Iris pigment epithelial cell (primary cell): ENCODE measurements around the gene C11orf86.
"Not testable (repeated sequence)": the region's sequence is repeated elsewhere in the genome, so short reads cannot be mapped to it uniquely, and the experiment has no call there.

Source experiments
- DNase-seq: peaks from one replicate; pipeline ENCODE4 v3.0.0-alpha.2; 2011; ENCODE audit warnings: low read depth

Gene C11orf86

GRCh38 chr11:66967670-66968425, 7.3 kb upstream of the C11orf86 start:
- DNase-seq: peak; percentile 89

DNA sequence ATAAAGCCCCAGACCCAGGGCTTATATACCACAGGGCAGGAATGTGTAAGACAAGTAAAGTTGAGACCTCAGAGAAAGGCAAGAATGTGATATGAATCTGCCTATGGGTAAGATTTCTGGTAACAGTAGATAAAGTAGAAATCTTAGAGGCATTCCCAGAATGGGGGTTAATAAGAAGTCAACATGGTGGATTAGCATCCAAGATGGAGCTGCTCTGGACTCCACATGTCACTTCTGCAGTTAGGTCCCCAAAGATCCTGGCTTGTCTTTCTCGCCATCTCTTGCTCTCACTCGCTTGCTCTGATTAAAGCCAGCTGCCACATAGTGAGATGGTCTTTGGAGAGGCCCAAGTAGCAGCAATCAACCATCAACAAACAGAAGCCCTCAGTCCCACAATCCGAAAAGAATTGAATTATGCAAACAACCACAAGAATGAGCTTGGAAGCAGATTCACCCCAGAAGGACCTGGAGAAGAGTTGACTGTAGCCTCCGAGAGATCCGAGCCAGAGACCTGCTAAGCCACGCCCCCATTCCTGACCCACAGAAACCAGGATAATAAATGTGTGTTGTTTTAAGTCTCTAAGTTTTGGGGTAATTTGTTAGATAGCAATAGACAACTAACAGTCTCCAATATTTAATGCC, 5.4 kb upstream of the C11orf86 start:
- peak; percentile 96 for DNase-seq

DNA sequence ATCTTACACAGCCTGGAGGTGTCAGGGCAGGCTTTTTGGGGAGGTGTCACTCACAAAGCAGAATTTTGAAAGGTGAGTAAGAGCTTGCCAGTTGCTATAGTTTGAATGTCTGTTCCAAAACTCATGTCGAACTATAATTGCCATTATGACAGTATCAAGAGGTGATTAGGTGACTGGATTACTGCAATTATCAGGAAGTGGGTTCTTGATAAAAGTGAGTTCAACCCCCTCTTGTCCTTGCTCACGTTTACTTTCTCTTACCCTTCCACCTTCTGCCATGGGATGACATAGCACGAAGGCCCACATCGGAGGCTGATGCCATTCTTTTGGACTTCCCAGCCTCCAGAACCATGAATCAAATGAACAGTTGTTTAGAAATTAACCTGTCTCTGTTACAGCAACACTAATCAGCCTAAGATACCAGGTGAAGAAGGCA, 4.7 kb upstream of the C11orf86 start:
- no peak for DNase-seq

DNA sequence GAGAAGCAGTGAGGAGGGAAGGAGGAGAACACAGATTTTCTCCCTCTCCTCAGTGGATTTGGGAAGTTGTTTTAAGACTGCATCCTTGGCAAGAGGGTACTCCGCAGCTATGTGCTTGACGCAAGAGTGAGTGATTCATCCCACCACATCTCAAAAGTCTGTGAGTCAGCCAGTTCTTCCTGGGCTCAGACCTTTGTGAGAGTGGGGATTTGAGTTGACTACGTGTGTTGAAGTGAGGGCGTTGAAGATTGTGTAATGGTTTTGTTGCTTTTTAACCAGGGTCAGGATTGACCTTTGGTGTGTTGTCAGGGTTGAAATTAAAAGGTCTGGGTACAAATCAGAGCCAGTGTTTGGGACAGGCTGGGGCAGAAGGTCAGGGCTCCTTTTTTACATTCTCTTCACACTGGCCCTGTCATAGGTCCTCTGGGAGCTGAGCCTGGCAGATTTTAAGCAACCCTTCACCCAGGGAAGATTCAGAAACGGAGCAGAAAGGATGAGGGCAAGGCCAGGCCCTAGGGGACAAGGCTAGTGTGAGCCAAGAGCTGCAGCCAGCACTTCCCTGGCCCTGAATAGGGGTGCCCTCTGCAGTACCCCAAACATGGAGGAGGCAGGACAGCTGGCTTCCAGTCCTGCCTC, 4.2 kb upstream of the C11orf86 start:
- peak; percentile 100 for DNase-seq

GRCh38 chr11:66971488-66971887, 3.6 kb upstream of the C11orf86 start:
- no peak for DNase-seq

GRCh38 chr11:66973956-66974580, 1.0 kb upstream of the C11orf86 start:
- DNase-seq: peak; percentile 50

DNA sequence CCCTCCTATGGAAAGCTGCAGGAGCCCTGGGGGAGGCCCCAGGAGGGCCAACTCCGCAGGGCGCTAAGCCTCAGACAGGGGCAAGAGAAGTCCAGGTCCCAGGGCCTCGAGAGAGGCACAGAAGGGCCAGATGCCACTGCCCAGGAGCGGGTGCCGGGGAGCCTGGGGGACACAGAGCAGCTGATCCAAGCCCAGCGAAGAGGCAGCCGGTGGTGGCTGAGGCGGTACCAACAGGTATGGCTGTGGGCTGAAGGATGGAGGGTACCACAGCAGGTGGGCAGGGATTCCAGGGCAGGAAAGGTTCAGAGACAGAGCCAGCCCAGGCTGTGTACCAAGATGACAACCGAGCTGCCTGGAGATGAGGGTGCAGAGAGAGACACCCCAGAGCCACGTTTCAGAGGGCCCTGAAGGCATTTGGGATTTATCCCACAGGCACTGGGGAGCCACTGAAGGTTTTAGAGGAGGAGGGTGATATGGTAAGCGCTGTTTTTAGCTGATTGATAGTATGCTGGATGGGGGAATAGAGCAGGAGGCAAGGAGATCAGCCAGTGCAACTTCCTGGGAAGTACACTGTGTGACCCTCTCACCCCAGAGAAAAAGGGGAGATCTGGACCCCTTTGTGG, 412 bp downstream of the C11orf86 start:
- no peak for DNase-seq

DNA sequence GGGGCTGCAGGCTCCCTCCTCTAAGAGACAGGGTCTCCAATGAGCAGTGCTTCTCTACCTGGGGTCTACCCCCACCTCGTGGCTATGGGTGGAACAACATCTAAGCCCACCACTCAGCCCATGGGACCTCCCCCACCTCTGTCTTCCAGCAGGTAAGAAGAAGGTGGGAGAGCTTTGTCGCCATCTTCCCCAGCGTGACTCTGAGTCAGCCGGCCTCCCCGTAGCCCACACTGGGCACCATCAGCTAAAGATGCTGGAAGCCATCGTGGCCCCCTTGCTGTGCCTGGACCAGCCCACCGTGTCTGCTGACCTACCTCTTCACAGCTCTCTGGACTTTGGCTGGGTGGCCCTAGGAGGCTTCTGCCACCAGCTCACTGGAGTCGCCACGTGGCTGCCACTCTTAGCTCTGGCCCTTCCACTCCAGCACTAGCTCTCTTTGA, 944 bp downstream of the C11orf86 start:
- no peak for DNase-seq

DNA sequence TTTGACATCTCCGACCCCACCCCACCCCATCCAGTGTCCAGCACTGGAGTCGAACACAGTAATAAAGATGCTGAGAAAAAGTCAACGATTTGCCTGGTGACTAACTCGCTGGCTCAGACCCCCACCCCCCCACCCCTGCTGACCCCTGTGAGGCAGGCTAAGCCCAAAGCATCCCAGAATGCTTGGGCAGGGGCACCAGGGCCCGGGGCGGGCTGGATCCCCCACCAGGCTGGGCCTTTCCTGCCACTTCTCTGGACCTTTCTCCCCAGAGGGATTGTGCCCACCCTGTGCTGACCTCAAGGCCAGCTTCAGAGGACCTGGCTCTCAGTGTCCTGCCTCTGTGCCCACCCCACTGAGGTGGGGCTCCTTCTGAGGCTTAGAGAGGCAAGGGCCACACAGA, 1.8 kb downstream of the C11orf86 start:
- DNase-seq: no peak

DNA sequence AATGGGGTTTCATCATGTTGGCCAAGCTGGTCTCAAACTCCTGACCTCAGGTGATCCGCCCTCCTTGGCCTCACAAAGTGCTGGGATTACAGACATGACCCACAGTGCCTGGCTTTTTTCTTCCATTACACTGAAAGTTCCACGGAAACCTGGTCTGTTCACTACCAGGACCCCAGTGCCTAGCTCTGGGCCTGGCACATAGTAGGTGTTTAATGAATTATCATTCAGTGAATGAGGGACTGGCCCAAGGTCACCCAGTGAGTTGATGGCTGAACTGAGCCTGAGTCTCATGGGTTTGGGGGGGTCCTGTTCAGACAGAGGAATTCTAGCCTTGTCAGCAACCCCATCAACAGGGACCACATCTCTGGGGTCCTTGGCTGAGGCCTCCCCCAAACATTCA, 3.1 kb downstream of the C11orf86 start:
- DNase-seq: no peak

GRCh38 chr11:66978717-66979116, 3.6 kb downstream of the C11orf86 start:
- DNase-seq: no peak

- DNase-seq: no peak
Measured at GRCh38 chr11:66979336-66979980, 4.4 kb downstream of the C11orf86 start.

DNA sequence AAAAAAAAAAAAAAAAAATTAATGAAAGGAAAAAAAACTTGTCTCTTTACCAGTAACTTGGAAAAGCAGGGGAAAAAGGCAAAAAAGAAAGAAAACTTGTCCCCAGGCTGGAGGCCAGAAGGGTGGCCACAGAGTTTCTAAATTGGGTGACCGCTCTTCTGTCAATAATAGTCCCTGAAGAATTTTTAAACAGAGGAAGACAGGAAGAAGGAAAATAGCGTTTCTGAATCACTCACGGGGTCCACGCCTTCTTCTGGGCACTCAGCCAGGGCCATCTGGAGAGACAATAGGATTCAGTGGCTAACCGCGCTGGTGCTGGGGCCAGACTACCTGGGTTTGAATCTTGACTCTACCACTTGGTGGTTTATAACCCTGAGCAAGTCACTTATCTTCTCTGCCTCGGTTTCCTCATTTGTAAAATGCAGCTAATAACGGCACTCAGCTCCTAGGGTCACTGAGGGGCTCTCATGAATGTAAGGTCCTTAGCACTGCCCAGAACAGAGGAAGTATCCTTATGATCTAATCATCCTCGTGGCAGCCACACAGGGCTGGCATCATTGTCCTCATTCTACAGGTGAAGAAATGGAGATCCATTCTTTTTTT, 7.0 kb downstream of the C11orf86 start:
- DNase-seq: peak; percentile 89

DNA sequence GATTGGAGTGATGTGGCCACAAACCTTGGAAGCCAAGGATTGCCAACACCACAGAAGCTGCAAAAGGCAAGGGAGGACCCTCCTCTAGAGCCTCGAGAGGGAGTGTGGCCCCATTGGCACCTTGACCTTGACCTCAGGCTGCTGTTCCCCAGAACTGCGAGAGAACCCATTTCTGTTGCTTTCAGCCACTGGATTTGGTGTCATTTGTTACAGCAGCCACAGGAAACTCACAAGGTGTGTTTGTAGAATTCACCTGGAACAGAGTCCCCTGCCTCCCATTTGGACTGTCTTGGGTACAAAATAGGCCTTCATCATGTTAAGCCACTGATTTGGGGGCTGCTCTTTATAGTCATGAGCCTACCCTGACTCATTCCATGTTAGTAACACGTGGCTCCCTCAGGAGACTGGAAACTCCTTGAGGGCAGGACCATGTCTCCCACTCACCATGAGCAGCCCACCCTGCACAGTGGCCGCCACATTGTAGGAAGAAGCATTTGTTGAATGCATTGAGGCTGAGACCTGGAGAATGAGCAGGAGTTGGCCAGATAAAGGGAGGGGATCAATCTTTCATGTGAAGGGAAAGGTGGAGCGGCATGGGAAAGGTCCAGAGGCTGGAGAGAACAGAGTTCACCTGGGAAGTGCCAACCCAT, 8.3 kb downstream of the C11orf86 start:
- no peak for DNase-seq

DNA sequence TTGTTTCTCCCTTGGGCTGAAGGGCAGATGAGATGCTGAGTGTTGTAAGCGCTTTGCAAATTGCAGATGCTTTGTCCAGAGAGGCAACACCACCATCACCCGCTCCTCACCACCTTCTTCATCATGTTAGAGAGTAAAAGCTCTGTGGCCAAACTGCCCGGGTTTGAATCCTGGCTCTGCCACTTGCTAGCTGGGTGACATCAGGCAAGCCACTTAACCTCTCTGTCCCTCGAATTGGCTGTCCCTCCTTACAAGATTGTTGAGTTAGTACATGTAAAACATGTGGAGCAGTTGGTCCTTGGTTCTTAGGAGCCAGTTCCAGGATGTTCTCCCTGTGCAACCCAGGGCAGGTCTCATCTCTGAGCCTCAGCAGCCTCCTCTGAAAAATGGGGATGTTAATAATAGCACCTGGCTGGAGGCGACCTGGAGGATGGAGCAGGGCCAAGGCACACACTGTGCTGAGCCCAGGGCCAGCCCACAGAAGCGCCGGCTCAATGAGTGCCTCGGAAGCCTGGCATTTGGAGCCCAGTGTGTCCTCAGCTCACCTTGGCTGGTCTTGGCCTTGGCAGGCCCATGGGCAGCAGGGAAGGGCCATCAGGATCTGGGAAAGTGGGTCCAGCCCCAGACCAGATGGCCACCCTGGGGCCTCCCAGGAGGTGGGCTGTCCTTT, 10.5 kb downstream of the C11orf86 start:
- no peak for DNase-seq

- no peak for DNase-seq
Measured at GRCh38 chr11:66986178-66986545, 11.1 kb downstream of the C11orf86 start.

- DNase-seq: no peak
Measured at GRCh38 chr11:66987158-66987620, 12.1 kb downstream of the C11orf86 start.

GRCh38 chr11:66987924-66988637, 13.0 kb downstream of the C11orf86 start:
- no peak for DNase-seq

DNA sequence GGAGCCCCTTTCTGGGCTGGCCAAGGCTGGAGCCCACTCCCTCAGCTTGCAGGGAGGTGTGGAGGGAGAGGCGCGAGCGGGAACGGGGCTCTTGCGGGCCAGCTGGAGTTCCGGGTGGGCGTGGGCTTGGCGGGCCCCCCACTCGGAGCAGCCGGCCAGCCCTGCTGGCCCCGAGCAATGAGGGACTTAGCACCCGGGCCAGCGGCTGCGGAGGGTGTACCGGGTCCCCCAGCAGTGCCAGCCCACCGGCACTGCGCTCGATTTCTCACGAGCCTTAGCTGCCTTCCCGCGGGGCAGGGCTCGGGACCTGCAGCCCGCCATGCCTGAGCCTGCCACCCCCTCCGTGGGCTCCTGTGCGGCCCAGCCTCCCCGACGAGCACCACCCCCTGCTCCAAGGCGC, 13.6 kb downstream of the C11orf86 start:
- not testable (repeated sequence) for DNase-seq
